Ishikawa (cell line): ENCODE data around the gene P3H4.

ENCODE experiments used
- CEBPB ChIP-seq: IDR thresholded peaks from 2 replicates; pipeline ENCODE4 v1.6.1; 2012
- EGR1 ChIP-seq: IDR thresholded peaks from 2 replicates; pipeline ENCODE4 v1.6.1; 2012
- EP300 ChIP-seq: IDR thresholded peaks from 2 replicates; pipeline ENCODE4 v1.6.1; 2012; ENCODE audit warnings: borderline replicate concordance
- FOXM1 ChIP-seq: IDR thresholded peaks from 2 replicates; pipeline ENCODE4 v1.6.1; 2012; ENCODE audit warnings: low read depth, borderline replicate concordance
- NFIC ChIP-seq: IDR thresholded peaks from 2 replicates; pipeline ENCODE4 v1.6.1; 2012
- RAD21 ChIP-seq: IDR thresholded peaks from 2 replicates; pipeline ENCODE4 v1.6.1; 2012; ENCODE audit warnings: low read depth
- TAF1 ChIP-seq: IDR thresholded peaks from 2 replicates; pipeline ENCODE4 v1.6.1; 2012; ENCODE audit warnings: low read depth, mild to moderate bottlenecking
- TEAD4 ChIP-seq: IDR thresholded peaks from 2 replicates; pipeline ENCODE4 v1.6.1; 2012
- YY1 ChIP-seq: IDR thresholded peaks from 2 replicates; pipeline ENCODE4 v1.6.1; 2012; ENCODE audit warnings: low read depth
- TF ChIP-seq, protein P1 (sequence below): IDR thresholded peaks from 2 replicates; pipeline ENCODE4 v1.6.1; 2012; ENCODE audit warnings: low read depth, mild to moderate bottlenecking
- TF ChIP-seq, protein P2 (sequence below): IDR thresholded peaks from 2 replicates; pipeline ENCODE4 v1.6.1; 2012

DNA sequence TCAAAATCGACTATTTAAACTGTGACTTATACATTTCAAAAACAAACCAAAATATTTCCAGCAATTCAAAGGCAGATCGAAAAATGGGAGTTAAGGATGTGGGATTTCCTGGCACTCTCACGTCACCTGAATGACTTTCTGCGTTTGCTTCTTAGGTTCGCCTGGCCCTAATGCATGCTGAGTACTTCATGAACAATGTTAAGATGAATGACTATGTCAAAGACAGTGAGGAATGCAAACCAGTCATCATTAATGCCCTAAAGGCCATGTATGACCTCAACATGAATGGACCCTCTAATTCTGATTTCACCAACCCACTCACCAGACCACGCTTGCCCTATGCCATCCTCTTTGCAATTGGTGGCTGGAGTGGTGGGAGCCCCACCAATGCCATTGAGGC is 33.2 kb upstream of the P3H4 start:
- TF ChIP-seq RAD21 (no peak), EGR1 (no peak), YY1 (no peak), TAF1 (no peak), EP300 (no peak), FOXM1 (no peak), CEBPB (no peak), TEAD4 (no peak), NFIC (no peak)
- TF ChIP-seq, protein P1, sequence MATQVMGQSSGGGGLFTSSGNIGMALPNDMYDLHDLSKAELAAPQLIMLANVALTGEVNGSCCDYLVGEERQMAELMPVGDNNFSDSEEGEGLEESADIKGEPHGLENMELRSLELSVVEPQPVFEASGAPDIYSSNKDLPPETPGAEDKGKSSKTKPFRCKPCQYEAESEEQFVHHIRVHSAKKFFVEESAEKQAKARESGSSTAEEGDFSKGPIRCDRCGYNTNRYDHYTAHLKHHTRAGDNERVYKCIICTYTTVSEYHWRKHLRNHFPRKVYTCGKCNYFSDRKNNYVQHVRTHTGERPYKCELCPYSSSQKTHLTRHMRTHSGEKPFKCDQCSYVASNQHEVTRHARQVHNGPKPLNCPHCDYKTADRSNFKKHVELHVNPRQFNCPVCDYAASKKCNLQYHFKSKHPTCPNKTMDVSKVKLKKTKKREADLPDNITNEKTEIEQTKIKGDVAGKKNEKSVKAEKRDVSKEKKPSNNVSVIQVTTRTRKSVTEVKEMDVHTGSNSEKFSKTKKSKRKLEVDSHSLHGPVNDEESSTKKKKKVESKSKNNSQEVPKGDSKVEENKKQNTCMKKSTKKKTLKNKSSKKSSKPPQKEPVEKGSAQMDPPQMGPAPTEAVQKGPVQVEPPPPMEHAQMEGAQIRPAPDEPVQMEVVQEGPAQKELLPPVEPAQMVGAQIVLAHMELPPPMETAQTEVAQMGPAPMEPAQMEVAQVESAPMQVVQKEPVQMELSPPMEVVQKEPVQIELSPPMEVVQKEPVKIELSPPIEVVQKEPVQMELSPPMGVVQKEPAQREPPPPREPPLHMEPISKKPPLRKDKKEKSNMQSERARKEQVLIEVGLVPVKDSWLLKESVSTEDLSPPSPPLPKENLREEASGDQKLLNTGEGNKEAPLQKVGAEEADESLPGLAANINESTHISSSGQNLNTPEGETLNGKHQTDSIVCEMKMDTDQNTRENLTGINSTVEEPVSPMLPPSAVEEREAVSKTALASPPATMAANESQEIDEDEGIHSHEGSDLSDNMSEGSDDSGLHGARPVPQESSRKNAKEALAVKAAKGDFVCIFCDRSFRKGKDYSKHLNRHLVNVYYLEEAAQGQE, result no peak
- TF ChIP-seq, protein P2, sequence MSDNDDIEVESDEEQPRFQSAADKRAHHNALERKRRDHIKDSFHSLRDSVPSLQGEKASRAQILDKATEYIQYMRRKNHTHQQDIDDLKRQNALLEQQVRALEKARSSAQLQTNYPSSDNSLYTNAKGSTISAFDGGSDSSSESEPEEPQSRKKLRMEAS, result no peak
